ENCODE measurements around the gene PLEKHG5. TPM values are rescaled to one million over a fixed set of nuclear protein-coding genes. Genes with fewer than 3 reads are reported as not detected.
"Not testable (repeated sequence)": the region's sequence is repeated elsewhere in the genome, so short reads cannot be mapped to it uniquely, and the experiment has no call there.

PLEKHG5 gene
- total RNA-seq, 1 donor from 2014 or later, result 12.2 TPM

DNA sequence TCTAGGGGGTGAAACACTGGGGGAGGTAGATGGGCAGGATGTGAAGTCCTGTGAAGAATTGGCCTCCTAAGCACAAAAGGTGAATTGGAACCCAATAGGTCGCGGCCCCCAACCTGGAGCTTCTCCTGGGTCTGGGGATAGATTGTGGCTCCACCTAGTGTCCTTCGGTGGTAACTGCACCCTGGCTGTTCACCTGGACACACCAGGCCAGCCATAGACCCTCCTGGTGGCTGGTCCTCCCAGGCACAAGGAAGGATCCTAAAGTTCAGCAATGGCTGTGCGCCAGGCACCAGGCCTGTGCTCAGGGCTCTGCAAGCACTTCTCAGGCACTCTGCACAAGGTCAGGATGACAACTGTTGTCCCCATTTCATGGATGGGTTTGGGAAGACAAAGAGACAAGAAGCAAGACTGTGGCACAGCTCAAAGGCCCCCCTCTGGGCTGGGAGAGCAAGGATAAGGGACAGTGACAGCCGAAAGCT, 53.4 kb downstream of the PLEKHG5 start:
- ATAC-seq, result peak; percentile 76
- H3K27me3 ChIP-seq, result peaks cover 31% of the 10 kb centered on the region
- H3K9me3 ChIP-seq, result no peaks in the 10 kb centered on the region
- H3K4me3 ChIP-seq, result no peak overlapping the region
- H3K27ac ChIP-seq, result no peak overlapping the region
- TF ChIP-seq, protein P1, sequence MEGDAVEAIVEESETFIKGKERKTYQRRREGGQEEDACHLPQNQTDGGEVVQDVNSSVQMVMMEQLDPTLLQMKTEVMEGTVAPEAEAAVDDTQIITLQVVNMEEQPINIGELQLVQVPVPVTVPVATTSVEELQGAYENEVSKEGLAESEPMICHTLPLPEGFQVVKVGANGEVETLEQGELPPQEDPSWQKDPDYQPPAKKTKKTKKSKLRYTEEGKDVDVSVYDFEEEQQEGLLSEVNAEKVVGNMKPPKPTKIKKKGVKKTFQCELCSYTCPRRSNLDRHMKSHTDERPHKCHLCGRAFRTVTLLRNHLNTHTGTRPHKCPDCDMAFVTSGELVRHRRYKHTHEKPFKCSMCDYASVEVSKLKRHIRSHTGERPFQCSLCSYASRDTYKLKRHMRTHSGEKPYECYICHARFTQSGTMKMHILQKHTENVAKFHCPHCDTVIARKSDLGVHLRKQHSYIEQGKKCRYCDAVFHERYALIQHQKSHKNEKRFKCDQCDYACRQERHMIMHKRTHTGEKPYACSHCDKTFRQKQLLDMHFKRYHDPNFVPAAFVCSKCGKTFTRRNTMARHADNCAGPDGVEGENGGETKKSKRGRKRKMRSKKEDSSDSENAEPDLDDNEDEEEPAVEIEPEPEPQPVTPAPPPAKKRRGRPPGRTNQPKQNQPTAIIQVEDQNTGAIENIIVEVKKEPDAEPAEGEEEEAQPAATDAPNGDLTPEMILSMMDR (IDR thresholded peaks at IDR 0.05), result peak; percentile 97
- no peaks in the 10 kb centered on the region for H3K36me3 ChIP-seq
- H3K4me1 ChIP-seq, result no peaks in the 10 kb centered on the region
- intact Hi-C loops (cut with DNase I), result no loop called here
- no peak for DNase-seq

DNA sequence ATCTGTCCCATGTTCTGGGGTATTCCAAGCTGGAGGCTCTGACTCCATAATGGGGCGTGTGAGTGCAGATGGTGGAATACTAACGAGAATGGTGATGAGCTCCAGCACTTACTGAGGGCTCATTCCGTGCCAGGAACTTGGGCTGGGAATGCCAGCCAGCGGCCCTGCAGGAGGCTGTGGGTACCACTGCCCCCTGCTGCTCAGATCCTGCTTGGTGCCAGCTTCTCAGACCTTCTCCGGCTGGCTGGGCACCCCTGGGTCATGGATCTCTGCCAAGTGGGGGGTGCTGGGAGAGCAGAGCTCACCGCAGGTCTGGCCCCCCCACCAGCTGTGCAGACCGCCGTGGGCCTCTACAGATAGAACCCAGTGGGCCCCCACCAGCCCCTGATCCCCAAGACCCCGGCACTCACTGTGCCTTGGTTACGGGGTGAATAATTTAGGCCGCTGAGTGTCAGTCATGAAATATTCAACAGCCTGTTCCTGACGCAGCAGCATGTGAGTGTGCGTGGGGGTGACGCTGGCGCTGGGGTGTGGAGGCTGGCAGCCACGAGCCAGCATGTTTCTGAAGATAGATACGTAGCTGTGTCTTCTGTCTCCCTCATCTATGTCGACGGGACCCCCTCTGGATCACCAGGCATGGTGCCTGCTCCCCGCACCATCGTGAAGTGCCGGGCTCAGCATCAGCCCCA, 54.3 kb downstream of the PLEKHG5 start:
- TF ChIP-seq, protein P1 (IDR thresholded peaks at IDR 0.05), result peak; percentile 14
- H3K27ac ChIP-seq; H3K4me3 ChIP-seq; H3K9me3 ChIP-seq; DNase-seq; intact Hi-C loops (cut with DNase I); H3K4me1 ChIP-seq; ATAC-seq; H3K36me3 ChIP-seq: not testable (repeated sequence)
- peaks cover 31% of the 10 kb centered on the region for H3K27me3 ChIP-seq

DNA sequence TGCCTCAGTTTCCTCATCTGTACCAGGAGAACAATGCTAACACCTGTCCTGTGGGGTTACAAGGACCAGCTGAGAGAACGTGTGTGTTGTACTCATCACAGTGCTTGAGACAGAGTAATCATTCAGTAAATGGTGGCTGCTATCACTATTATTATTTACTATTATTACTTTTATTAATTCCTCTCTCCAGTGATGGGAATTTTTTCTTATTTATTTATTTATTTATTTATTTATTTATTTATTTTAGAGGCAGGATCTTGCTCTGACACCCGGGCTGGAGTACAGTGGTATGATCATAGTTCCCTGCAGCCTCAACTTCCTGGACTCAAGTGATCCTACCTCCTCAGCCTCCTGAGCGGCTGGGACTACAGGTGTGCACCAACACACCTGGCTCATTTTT, 55.2 kb downstream of the PLEKHG5 start:
- H3K4me3 ChIP-seq; H3K4me1 ChIP-seq; intact Hi-C loops (cut with DNase I); H3K27ac ChIP-seq; H3K9me3 ChIP-seq; DNase-seq; ATAC-seq; H3K36me3 ChIP-seq: not testable (repeated sequence)
- H3K27me3 ChIP-seq, result peaks cover 29% of the 10 kb centered on the region

DNA sequence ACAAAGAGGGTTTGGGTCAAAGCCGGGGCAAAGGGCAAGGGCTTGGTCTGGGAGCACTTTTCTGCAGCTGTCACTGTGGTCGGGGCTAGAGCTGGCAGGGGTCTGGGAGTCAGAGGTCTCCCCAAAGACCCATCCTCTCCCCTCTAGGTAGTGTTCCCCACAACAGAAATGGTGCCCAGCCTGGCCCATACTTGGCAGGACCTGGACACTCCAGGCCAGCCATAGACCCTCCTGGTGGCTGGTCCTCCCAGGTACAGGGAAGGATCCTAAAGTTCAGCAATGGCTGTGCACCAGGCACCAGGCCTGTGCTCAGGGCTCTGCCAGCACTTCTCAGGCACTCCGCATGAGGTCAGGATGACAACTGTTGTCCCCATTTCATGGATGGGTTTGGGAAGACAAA, 55.9 kb downstream of the PLEKHG5 start:
- DNase-seq, result no peak
- no peak overlapping the region for H3K27ac ChIP-seq

DNA sequence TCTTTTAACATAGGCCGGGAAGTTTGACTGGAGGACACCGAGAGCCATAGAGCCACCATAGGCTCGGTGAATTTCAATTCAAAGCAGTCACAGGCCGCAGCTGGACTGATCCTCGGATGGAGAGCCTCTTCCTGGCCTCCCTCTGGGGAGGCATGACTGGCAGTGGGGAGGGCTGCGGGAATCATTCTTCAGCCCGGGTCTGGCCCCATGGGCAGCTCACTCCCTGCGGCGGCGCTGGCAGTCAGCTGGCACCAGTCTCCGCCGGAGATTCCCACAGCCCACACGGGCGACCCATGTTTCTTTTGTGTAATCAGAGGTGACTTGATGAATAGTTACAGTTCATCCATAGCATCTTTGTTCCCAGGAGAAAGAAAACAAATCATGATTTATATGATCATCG, 56.3 kb downstream of the PLEKHG5 start:
- Histone ChIP-seq H3K4me1 (no peaks in the 10 kb centered on the region), H3K9me3 (no peaks in the 10 kb centered on the region), H3K27me3 (peaks cover 25% of the 10 kb centered on the region), H3K27ac (no peak overlapping the region), H3K4me3 (no peak overlapping the region), H3K36me3 (no peaks in the 10 kb centered on the region)
- TF ChIP-seq, protein P1 (IDR thresholded peaks at IDR 0.05), result no peak
- intact Hi-C loops (cut with DNase I), result no loop called here
- no peak for ATAC-seq
- no peak for DNase-seq

More for the DNA sequence above, 55.9 kb downstream of the PLEKHG5 start:
- intact Hi-C loops (cut with DNase I), result no loop called here
- no peak overlapping the region for H3K4me3 ChIP-seq
- H3K9me3 ChIP-seq, result no peaks in the 10 kb centered on the region
- no peaks in the 10 kb centered on the region for H3K4me1 ChIP-seq
- TF ChIP-seq, protein P1 (IDR thresholded peaks at IDR 0.05), result no peak
- no peaks in the 10 kb centered on the region for H3K36me3 ChIP-seq
- ATAC-seq, result no peak
- H3K27me3 ChIP-seq, result peaks cover 24% of the 10 kb centered on the region

DNA sequence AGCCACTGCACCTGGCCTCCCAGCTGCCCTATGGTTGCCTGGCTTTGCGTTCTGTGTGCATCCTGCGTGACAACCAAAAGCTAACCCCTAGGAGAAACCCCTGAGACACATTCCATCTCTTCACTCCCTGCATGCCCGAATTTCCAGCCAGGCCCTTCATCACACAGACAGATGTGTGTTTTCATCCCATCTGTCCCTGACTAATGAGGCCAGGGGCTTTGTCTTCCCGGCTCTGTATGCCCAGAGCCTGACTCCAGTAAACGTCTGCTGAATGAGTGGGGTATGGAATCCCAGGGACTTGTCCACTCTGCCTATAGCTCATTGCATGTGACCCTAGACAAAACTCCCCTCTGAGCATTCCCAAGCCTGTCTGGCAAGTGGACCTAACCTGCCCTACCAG, 57.3 kb downstream of the PLEKHG5 start:
- TF ChIP-seq, protein P1 (IDR thresholded peaks at IDR 0.05), result no peak
- Histone ChIP-seq H3K4me3 (no peak overlapping the region), H3K27ac (no peak overlapping the region), H3K27me3 (peaks cover 19% of the 10 kb centered on the region), H3K9me3 (no peaks in the 10 kb centered on the region), H3K36me3 (no peaks in the 10 kb centered on the region), H3K4me1 (no peaks in the 10 kb centered on the region)
- DNase-seq, result no peak
- ATAC-seq, result no peak
- intact Hi-C loops (cut with DNase I), result no loop called here

DNA sequence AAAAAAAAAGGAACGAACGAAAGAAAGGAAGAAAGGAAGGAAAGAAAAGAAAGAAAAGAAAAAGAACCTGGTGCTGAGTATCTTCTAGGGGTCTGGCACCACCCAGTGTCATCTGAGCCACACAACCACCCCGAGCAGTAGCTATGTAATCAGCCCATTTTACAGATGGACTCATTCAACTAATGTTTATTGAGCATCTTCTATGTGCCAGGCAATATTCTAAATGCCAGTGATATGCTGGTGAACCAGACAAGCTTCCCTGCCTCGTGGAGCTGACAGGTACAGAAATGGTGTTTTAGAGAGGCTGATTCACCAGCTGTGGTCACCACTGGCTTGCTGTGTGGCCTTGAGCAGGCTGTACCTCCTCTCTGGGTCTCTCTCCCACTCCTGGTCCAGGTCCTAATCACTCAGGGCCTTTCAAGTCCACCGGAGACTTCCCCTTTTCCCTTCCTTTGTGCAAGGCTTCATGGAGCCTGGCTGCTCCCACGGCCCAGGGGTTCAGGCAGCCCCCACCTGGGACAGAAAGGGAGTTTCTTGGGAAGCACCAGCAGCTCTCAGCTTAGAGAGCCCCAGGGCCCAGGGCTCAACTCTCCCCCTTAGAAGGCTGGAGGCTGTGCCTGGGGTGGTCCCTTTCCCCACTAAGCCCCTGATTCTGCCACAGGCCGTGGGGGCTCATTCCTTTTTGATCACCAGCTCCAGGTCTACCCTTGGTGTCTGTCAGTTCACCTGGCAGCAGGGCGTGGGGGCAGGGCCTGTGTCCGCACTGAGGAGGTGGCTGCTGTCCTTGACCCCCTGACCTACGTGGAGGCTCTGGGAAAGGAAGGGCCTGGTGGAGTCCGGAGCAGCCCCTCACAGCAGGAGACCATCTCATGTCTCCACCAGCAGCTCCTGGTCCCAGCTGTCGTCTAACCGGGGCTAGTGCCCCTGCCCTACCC, 59.6 kb downstream of the PLEKHG5 start:
- H3K27ac ChIP-seq; H3K9me3 ChIP-seq; H3K4me1 ChIP-seq; ATAC-seq; H3K36me3 ChIP-seq; H3K4me3 ChIP-seq; intact Hi-C loops (cut with DNase I); DNase-seq: not testable (repeated sequence)
- H3K27me3 ChIP-seq, result peaks cover 24% of the 10 kb centered on the region

DNA sequence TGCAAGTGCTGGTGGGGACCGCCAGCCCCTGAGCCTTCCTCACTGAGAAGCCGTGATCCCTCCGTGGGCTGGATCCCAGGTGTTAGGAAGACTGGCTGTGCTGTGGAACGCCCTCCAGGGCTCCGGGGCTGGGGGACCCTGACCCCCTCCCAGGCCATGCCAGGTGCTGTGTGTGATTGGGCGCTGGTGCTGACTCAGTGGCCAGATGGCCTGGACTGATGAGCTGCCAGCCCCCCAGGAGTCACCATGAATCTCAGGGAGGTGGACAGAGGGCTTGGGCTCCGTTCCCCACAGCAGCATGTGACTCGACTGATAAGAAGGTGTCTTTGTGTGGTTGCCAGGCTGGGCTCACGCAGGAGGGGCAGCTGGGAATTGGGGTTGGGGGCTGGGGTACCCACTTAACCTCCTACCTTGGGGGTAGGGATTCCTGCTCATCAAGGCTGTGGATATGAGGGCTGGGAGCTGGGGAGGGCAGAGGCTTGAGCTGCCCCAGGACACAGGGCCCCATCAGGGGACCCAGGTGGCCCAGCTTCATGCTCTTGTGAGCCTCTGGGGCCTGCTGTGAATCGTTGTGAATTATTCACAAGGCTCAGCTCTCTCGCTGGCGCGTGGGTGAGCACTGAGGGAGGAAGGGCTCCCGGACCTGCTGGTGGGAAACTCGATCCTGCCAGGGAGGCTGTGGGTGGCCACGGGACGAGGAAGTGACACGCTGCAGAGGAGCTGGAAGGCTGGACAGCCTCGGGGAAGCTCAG, 61.6 kb downstream of the PLEKHG5 start:
- H3K4me3 ChIP-seq; H3K4me1 ChIP-seq; H3K27ac ChIP-seq; H3K9me3 ChIP-seq; intact Hi-C loops (cut with DNase I); DNase-seq; H3K36me3 ChIP-seq: not testable (repeated sequence)
- peak; percentile 27 for ATAC-seq
- H3K27me3 ChIP-seq, result peaks cover 45% of the 10 kb centered on the region
